GM21526 (cell line): ENCODE data around the gene LRRFIP2.

Source experiments
- ATAC-seq: cut with Tn5 transposase; IDR thresholded peaks from one replicate; pipeline ENCODE4 v1.9.1; 2021; ENCODE audit warnings: moderate library complexity; ENCODE audit not compliant: unreplicated experiment, low FRiP score

LRRFIP2 gene

GRCh38 chr3:37029516-37030163 lies 144.7 kb downstream of the LRRFIP2 start:
- no peak for ATAC-seq

GRCh38 chr3:37029111-37029510 lies 145.3 kb downstream of the LRRFIP2 start:
- no peak for ATAC-seq

GRCh38 chr3:37028329-37028728 lies 146.1 kb downstream of the LRRFIP2 start:
- no peak for ATAC-seq

- no peak for ATAC-seq
Measured at GRCh38 chr3:37026851-37027250, 147.5 kb downstream of the LRRFIP2 start.

- ATAC-seq: no peak
Measured at GRCh38 chr3:37025561-37026335, 148.6 kb downstream of the LRRFIP2 start.

- no peak for ATAC-seq
Measured at GRCh38 chr3:37024820-37025405, 149.5 kb downstream of the LRRFIP2 start.

GRCh38 chr3:37024092-37024491 lies 150.3 kb downstream of the LRRFIP2 start:
- ATAC-seq: no peak

GRCh38 chr3:37017683-37018082 lies 156.7 kb downstream of the LRRFIP2 start:
- ATAC-seq: no peak

GRCh38 chr3:37016903-37017302 lies 157.5 kb downstream of the LRRFIP2 start:
- no peak for ATAC-seq

GRCh38 chr3:37015642-37016041 lies 158.7 kb downstream of the LRRFIP2 start:
- no peak for ATAC-seq

- ATAC-seq: no peak
Measured at GRCh38 chr3:37014620-37015019, 159.8 kb downstream of the LRRFIP2 start.
